C4-2B (cell line): ENCODE results near the gene ZDHHC7.

Source experiments
- H3K27ac ChIP-seq: fragments of 450-650 bp; 2 replicates; pipeline ENCODE4 v1.5.1; 2017
- ZFX ChIP-seq: fragments of 450-650 bp; IDR thresholded peaks from 2 replicates; pipeline ENCODE4 v1.6.1; 2017
- TF ChIP-seq, protein P1 (sequence below): fragments of 450-650 bp; conservative IDR thresholded peaks from 2 replicates; pipeline ENCODE4 v1.5.1; 2017; ENCODE audit warnings: mild to moderate bottlenecking

Gene ZDHHC7

DNA sequence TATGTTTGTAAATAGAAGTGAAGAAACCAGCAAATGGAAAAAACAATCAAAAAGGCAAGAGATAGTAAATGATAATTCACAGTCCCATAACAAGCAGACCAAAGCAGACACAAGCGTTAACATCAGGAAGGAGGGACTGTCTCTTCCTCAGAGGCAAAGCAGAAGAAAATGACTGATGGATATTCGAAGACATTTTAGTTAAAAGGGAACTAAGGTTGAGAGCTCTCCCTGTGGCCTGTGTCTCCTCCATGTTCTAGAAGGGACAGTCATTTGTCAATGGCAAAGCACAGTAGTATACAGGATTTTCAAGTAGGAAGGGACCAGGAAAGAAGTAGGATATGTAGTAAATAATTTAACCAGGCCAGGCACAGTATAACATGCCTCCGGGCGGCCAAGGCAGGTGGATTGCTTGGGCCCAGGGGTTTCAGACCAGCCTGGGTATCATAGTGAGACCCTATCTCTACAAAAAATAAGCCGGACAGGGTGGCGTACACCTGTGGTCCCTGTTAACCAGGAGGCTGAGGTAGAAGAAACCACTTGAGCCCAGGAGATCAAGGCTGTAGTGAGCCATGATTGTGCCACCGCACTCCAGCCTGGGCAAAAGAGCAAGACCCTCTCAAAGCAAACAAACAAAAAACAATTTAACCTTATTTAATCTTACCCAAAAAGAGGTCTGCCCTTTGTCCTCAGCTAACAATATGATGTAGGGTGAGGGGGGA lies 3.7 kb downstream of the ZDHHC7 start:
- no peak overlapping the region for H3K27ac ChIP-seq
- TF ChIP-seq, protein P1, sequence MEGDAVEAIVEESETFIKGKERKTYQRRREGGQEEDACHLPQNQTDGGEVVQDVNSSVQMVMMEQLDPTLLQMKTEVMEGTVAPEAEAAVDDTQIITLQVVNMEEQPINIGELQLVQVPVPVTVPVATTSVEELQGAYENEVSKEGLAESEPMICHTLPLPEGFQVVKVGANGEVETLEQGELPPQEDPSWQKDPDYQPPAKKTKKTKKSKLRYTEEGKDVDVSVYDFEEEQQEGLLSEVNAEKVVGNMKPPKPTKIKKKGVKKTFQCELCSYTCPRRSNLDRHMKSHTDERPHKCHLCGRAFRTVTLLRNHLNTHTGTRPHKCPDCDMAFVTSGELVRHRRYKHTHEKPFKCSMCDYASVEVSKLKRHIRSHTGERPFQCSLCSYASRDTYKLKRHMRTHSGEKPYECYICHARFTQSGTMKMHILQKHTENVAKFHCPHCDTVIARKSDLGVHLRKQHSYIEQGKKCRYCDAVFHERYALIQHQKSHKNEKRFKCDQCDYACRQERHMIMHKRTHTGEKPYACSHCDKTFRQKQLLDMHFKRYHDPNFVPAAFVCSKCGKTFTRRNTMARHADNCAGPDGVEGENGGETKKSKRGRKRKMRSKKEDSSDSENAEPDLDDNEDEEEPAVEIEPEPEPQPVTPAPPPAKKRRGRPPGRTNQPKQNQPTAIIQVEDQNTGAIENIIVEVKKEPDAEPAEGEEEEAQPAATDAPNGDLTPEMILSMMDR: no peak
- TF ChIP-seq ZFX: no peak

DNA sequence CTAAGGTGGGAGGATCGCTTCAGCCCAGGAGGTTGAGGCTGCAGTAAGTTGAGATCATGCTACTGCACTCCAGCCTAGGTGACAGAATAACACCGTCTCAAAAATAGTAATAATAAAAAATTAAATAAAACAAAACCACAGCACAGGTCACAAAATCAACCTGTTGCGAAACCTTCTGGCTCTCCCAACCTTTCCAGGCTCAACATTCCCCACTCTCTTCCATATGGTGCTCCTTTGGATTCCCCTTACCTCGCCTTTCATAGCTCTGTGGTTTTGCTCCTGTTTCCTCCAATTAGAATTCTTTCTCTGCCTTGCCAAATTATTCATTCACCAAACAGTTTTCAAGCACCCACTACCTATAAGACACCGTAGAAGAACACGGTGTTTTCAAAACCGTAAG lies 4.7 kb downstream of the ZDHHC7 start:
- no peak overlapping the region for H3K27ac ChIP-seq
- TF ChIP-seq ZFX: no peak
- TF ChIP-seq, protein P1: no peak

DNA sequence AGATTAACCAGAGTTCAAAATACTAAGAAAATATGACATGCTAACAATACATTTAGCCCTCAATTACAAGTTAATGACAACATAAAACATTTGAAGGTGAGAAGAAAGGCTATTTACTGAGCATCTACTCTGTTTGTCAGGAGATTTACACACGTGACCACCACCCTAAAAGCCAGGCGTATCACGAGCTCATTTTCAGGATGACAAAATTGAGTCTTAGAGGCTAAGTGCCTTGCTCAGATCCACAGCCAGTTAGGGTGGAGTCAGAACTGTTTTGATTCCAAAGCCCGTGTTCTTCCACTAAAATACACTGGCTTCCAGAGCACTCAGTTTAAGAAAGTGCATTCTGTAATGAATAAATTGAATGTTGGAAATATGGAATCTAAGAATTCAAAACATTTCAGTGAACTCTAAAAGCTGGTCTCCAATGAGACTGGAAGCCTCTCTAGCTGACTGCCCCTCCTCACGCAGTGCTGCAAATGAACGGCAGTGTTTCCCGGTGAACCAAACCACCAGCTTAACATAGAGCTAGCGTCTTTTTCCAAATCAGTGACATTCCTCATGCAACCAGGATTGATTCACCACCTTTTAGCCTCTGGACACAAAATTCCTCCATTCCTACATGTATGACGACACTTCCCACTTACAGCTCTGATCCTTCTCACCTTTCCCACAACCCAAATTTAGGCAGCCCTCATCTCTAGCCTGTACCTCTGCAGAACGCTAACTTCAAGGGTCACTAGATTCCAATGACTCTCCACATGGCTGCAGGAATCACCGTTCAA lies 5.9 kb downstream of the ZDHHC7 start:
- no peak for TF ChIP-seq ZFX
- TF ChIP-seq, protein P1: no peak
- H3K27ac ChIP-seq: no peak overlapping the region

DNA sequence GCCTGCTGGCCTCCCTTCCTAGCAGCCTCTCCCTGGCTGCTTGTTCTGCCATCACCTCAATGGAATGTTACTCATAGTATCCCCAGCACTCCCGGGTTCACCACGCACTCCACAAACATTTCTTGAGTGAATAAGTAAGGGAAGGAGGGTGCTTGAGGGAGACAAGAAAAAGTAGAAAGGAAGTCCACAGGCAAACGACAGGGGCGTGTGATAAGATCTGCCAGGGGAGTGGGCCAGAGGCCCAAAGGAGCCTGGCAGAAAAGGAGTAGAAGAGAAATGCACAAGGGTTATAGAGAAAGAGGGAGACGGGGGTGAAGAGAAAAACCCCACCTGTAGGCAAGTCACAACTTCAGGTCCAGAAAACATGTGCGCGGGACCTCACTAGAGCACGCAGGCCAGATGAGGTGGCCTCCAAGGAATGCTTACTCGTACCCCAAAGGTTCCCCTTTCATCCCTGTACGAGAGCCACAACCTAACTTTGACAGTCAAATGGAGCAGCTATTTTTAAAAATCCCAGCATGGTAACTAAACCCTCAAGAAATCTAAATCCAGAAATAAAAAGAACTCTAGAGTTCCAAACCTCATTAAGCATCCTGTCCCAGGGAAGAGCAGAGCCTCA lies 6.6 kb downstream of the ZDHHC7 start:
- H3K27ac ChIP-seq: no peak overlapping the region
- TF ChIP-seq, protein P1: no peak
- TF ChIP-seq ZFX: no peak

DNA sequence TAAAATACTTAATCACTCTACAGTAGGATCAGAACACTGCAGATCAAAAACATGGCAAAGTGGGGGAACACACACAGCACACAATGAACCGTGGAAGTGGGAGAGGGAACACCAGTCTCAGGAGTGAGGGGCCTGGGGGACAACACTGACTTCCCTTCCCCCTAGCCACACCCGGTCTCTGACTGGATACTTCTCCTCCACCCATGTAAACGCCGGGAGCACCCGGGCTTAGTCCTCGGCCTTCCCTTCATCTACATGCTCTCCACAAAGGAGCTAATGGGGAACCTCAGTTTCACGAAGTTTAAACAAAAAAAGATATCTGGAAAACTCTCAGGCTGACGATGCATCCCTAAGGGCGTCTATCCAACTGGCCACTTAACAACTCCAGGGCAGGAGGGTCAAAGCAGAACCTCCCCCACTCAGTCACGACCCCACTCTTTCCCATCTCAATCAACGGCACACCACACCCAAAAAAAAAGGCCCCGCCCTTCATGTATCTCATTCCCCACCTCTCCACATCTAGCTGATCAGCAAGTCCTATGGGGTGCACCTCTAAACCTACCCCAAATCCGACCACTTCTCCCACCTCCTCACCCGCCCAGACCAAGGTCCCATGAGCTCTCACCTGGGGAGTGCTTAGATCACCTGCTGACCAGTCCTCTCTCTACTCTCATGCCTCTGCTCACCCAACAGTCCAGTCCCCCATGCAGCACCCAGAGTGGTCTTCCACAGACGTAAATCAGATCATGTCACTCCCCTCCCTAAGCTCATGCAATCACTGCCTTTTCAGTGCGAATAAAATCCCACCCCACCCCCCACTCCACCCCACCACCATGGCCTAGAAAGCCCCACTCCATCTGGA lies 7.4 kb downstream of the ZDHHC7 start:
- H3K27ac ChIP-seq: no peak overlapping the region
- no peak for TF ChIP-seq ZFX
- TF ChIP-seq, protein P1: no peak

DNA sequence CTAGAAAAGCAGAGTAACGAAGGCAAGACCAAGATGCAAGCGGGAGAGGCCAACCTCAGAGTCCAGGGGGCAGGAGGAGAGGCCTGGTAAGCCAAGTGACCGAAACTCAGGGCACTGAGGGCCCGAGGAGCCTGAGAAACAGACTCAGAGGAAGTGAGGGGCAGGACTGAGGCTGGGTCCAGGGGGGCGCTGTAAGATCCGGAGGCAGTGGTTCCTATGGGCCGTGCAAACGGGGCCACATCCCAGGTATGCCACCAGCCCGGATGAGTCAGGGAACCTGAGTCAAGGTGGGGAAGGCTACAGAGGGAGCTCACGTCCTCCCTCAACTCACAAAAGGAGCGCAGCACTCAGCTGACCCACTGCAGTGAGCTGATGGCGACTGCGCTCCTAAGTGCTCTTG lies 8.3 kb downstream of the ZDHHC7 start:
- H3K27ac ChIP-seq: no peak overlapping the region
- TF ChIP-seq ZFX: no peak
- TF ChIP-seq, protein P1: no peak
